NCI-H146 treated with DMSO at 0.1 percent for 48 hours (cell line): Measurements from ENCODE around the gene TTLL12.

Source experiments
- DNase-seq: peaks from one replicate; lab custom pipeline; 2025; ENCODE audit not compliant: unreplicated experiment; lab: John Stamatoyannopoulos, UW

TTLL12 gene

GRCh38 chr22:43186272-43187170 is at the start of gene TTLL12:
TTLL12 (minus strand) TSS chr22:43187134; CDS start chr22:43187069, 65 bp downstream.
- no peak for DNase-seq

GRCh38 chr22:43235445-43236409 is 48.8 kb upstream of the TTLL12 start:
- DNase-seq, result no peak

DNA sequence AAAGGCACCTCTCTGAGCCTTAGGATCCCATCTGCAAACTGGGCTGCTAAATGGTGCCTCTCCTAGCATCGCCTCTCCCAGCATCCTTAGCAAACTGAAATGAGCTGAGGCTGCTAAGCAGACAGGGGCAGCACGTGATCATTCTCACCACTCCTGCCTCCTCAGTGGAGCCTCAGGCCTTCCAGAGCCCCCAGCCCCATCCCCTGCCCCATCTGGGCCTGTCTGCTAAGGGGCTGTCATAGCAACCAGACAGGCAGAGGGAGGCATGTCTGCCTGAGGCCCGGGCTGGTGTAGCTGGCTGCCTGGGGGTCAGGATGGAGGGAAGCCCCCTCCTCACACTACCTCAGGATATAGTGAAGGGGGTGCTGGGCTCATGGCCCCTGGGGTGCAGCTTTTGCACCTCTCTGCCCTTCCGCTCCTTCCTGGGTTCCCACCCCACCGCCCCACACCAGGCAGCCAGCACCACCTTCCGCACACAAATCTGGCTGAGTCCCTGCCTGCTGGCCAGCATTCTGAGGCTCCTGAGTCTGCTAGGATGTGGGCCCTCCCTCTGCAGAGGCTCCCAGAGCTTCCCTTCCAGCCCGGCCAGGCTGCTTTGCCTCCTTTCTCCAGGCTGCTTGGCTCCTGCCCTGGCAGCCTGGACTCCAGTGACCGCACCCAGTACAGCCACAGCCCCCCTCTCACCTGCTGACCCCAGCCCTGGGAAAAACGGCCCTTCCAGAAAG is 47.5 kb upstream of the TTLL12 start:
- no peak for DNase-seq

- DNase-seq, result no peak
Observed at GRCh38 chr22:43233529-43233928, 46.6 kb upstream of the TTLL12 start.

DNA sequence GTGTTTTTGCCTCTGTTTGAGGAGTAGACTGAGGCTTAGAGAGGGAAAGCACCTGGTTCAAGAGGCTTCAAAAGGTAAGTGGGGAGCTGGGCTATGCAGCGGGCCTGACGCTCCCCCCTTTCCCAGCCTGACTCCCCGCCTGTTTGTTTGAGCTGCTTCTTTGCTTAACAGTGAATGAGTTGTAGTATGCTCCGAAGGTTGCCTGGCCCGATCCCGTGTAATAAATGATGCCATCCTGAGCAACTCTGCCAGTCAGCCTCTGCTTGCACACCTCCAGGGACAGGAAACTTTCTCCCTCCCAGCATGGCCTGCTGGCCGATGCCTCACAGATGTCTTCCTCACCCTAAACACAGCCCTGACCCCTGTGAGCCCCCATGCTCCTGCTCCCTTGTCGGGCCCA is 45.5 kb upstream of the TTLL12 start:
- DNase-seq, result no peak

- no peak for DNase-seq
Observed at GRCh38 chr22:43231724-43232034, 44.7 kb upstream of the TTLL12 start.

DNA sequence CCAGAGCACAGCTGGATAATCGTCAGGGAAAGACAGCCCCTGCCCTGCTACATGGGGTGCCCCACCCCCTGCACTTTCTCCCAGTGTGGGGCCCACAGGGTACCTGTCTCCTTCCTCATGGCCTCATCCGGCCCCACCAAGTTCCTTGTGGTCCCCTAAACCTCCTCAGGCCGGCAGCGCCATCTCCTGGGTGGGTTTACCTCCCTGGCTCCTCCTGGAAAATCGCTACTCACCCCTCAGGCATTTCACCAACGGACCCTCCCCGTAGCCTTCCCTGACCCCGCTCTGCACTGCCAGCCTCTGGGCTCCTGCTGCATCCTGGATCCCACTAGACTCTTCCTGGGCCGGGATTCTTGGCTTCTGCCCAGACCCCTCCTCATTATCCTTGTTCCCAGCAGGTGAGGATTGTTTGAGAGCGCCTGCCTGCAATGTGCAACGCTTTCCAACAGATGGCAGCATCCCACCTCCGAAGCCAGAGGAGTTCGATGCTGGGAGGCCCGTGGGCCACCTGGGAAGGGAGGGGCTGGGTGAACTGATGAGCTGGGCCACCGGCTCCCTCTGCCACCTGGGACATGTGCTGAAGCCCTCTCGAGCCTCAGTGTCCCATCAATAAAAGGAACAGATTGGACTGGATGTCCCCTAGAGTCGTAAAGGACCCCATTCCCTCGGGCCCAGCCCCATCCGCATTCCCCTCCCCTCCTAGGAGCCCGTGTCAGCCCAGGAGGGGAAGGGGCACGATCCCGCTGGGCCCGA is 44.2 kb upstream of the TTLL12 start:
- peak; percentile 31 for DNase-seq

GRCh38 chr22:43230571-43230970 is 43.6 kb upstream of the TTLL12 start:
- no peak for DNase-seq

- DNase-seq, result no peak
Observed at GRCh38 chr22:43228863-43229262, 41.9 kb upstream of the TTLL12 start.

- DNase-seq, result no peak
Observed at GRCh38 chr22:43228330-43228729, 41.4 kb upstream of the TTLL12 start.

DNA sequence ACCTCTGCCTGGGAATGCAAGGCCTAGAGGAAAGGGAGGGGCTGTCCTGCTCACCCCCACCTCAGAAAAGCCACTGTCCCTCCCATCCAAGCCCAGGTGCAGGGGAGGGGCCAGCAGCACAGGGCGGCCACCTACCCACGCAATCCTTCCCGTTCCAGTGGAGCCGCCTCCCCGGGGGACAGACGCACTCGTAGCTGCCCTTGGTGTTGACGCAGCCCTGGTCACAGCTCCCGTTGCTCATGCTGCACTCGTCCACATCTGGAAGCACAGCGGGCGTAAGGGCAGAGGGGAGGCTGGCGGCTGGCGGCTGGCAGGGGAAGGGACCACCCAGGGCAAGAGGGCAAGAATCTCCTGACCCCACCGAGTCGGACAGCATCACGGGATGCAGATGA is 40.3 kb upstream of the TTLL12 start:
- DNase-seq, result no peak

- no peak for DNase-seq
Observed at GRCh38 chr22:43226377-43227238, 39.7 kb upstream of the TTLL12 start.

GRCh38 chr22:43225609-43226008 is 38.7 kb upstream of the TTLL12 start:
- DNase-seq, result no peak

- DNase-seq, result no peak
Observed at GRCh38 chr22:43222987-43223386, 36.1 kb upstream of the TTLL12 start.

- DNase-seq, result no peak
Observed at GRCh38 chr22:43222262-43222661, 35.3 kb upstream of the TTLL12 start.

DNA sequence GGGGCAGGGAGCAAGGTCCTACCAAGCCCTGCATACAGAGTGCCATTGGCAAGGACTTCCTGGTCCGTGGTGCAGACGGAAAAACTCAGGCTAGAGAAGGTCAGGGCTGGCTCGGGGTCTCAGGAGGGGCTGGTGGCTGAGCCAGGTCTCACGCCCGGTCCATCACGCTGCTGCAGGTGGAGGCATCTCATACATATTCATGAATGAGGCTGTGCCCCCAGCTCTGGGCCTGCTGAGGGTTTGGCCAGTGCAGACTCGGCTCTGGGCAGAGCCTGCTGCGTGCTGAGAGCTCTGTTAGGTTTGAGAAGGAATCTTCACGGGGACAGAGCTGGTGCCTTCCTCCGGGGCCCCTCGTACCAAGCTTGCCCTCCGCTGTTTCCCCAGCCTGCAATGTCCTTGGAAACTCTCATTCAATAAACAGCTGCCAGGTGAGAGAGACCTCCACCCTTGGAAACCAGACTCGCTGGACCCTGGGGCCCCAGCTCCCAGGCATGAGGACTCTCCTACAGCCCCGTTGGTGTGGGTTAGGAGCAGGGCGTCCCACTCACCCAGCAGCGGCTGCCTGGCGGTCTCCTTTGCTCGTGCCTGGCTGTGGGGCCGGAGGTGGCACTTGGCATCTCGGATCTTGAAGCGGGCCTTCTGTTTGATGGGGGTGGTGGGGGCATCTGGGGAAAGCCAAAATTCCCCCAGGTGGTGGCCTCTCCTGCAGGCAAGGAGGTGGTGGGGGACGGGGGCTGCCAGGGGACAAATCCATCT is 33.9 kb upstream of the TTLL12 start:
- DNase-seq, result no peak

- DNase-seq, result no peak
Observed at GRCh38 chr22:43218786-43219185, 31.9 kb upstream of the TTLL12 start.

DNA sequence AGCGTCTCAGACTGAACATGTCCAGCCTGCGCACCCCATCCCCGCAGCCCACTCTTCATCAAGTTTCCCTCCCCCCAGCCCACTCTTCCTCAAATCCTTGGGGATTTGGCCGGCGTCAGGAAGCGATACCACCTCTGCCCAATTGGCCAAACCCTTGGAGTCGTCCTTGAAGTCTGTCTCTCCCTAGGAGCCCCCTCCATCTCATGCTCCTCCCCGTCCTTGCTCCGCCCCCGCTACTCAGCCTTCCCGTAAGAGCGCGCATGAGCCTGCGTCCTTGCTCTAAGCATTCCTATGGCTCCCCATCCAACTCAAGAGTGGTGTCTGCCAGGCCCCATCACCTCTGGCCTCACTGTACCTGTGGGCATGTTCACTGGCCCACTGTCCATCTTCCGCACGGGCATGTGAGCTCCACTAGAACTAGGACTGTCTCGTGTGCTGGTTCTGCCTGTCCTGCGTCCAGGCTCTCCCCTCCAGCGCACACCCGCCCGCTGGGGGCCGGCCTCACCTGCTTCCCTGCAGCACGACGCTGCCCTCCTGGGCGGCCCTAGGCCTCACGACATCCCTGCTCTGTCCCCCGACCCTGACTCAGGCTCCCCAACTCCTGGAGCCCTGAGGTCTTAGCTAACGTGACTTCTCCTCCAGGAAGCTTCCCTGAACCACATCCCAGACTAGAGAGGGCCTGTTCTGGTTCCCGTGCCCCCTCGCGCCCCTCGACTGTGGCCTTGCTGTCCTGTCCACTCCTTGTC is 30.5 kb upstream of the TTLL12 start:
- DNase-seq, result no peak
